ENCODE results near the gene KRT28.

Gene KRT28, protein sequence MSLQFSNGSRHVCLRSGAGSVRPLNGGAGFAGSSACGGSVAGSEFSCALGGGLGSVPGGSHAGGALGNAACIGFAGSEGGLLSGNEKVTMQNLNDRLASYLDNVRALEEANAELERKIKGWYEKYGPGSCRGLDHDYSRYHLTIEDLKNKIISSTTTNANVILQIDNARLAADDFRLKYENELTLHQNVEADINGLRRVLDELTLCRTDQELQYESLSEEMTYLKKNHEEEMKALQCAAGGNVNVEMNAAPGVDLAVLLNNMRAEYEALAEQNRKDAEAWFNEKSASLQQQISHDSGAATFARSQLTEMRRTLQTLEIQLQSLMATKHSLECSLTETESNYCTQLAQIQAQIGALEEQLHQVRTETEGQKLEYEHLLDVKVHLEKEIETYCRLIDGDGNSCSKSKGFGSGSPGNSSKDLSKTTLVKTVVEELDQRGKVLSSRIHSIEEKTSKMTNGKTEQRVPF

GRCh38 chr17:40799859-40800258, at the start of gene KRT28:
Gene KRT28 (minus strand): TSS chr17:40799959. CDS start chr17:40799893, 66 bp downstream.
- TF ChIP-seq CTCF (conservative IDR thresholded peaks at IDR 0.05), result no peak
- H3K27ac ChIP-seq, result no peak within 1 kb of the TSS

DNA sequence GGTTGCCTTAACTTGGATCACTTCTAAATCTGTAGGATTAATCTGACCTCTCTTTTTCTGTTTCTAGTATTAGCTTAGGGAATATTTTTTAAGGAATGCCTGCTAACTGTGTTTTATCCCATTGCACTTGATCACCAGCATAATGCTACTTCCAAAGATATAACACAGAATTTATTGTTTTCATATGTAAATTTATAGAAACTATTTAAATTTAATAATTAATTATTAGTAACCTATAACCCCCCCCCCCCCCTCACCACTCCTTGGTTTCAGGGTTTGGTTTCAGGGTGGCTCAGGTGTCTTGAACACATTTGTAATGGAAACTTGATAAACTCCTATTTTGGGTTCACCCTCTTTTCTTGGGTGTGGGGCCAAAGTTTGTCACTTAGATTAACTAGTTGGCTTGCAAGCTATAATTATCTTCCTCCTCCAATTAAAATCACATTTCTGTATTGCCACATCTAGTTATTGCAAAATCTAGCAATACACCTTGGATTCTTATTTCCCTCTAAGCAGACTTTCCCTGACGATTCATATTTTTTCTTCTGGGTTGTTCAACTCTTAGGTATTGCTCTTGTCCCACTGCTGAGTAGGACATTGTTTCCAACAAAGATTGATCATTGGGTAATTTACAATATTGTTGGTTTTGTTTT, 49.0 kb upstream of the KRT28 start:
- TF ChIP-seq CTCF (conservative IDR thresholded peaks at IDR 0.05), result no peak
- H3K27ac ChIP-seq, result no peak overlapping the region

GRCh38 chr17:40846515-40847144, 46.9 kb upstream of the KRT28 start:
- H3K27ac ChIP-seq, result no peak overlapping the region
- TF ChIP-seq CTCF (conservative IDR thresholded peaks at IDR 0.05), result no peak

DNA sequence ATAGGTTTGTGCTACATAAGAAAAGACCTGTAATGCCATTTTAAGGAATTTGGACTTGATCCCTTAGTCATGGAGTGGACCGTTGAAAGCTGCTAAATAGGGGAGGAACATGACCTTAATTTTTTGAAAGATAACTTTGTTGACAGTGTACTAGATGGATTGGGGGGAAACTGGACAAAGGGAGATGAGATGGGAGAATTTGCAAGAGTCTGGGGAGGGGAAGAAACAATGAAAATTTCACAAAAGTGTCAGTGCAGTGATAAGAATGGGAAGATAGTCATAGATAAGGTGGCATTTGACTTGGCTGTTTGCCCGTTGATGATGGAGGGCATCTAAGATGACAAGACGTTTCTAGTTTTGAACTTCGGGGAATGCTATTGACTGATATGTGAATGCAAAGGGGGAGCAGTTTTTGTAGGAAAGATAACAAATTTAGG, 44.9 kb upstream of the KRT28 start:
- no peak overlapping the region for H3K27ac ChIP-seq
- TF ChIP-seq CTCF (conservative IDR thresholded peaks at IDR 0.05), result no peak

DNA sequence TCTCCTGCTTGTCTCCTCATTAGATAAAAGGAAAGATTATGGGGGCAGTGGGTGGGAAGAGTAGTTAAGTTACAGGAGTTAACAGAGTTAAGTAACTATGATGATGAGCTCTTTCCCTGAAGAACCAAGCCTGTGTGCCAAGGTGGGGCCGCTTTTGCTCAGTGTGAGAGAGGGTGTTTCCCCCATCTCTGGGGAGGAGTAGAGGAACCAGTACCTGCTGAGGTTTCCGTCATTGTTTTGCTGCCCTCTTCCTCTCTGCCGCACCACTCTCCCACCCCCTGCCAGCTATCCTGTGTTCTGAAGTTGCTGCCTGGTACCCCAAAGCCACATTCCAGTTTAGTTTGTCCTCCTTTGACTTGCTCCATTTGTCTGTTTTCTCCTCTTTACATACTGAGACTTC, 43.5 kb upstream of the KRT28 start:
- no peak for TF ChIP-seq CTCF (conservative IDR thresholded peaks at IDR 0.05)
- H3K27ac ChIP-seq, result no peak overlapping the region

- no peak for TF ChIP-seq CTCF (conservative IDR thresholded peaks at IDR 0.05)
- no peak overlapping the region for H3K27ac ChIP-seq
Measured at GRCh38 chr17:40841246-40841645, 41.5 kb upstream of the KRT28 start.

- no peak overlapping the region for H3K27ac ChIP-seq
- no peak for TF ChIP-seq CTCF (conservative IDR thresholded peaks at IDR 0.05)
Measured at GRCh38 chr17:40839194-40839593, 39.4 kb upstream of the KRT28 start.

Data from VCaP (cell line).